ENCODE measurements around the gene SPACA9. TPM values are rescaled to one million over a fixed set of nuclear protein-coding genes. Genes with fewer than 3 reads are reported as not detected.

SPACA9 gene
- polyA plus RNA-seq, 3 donors = 0.28 to 0.95 (median 0.57) TPM

DNA sequence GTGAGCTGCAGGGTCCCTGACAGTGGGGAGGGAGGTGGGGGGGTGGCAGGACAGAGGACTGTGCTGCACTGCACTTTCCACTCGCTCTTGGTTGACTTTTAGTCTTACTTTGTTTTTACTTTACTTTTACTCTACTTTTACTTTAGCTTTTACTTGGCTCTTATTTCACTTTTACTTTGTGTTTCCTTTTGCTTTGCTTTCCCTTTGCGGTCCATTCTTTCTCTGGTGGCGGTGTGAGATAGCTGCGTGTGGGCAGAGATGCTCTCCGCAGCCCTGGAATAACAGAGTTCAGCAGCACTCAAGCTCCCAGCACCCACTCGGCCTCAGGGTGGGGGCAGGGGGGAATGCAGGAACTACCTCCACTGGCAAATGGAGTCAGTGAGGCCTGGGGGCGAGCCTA, 5.3 kb upstream of the SPACA9 start:
- Histone ChIP-seq H3K9ac (ENCODE audit: insufficient read depth, low read length, poor library complexity, severe bottlenecking) (no peak overlapping the region), H3K9me3 (replicated peaks in 1 of 2; ENCODE audit: control insufficient read depth in 1 of 2, insufficient read depth in 1 of 2, low read length in 2 of 2) (no peaks in the 10 kb centered on the region), H3K27ac (ENCODE audit: low read depth in 1 of 2, low read length in 2 of 2) (no peak overlapping the region), H3K4me3 (replicated peaks in 1 of 3; ENCODE audit: low read depth in 2 of 3, low read length in 3 of 3) (no peak overlapping the region), H2AFZ (ENCODE audit: insufficient read depth, low read depth, low read length, poor library complexity, severe bottlenecking) (no peak overlapping the region), H3K4me2 (replicated peaks; ENCODE audit: extremely low read depth, low read length, poor library complexity, severe bottlenecking) (no peak overlapping the region), H3K27me3 (ENCODE audit: control insufficient read depth in 2 of 2, insufficient read depth in 2 of 2, low read length in 2 of 2) (peaks cover 0 to 9% of the 10 kb centered on the region in 2 donors), H4K20me1 (ENCODE audit: insufficient read depth, low read length) (no peaks in the 10 kb centered on the region), H3K4me1 (ENCODE audit: control insufficient read depth in 1 of 2, insufficient read depth in 2 of 2, low read length in 2 of 2) (peaks cover 4 to 10% of the 10 kb centered on the region in 2 donors), H3K79me2 (ENCODE audit: insufficient read depth, low read length) (no peaks in the 10 kb centered on the region), H3K36me3 (replicated peaks in 1 of 2; ENCODE audit: control insufficient read depth in 1 of 2, insufficient read depth in 2 of 2, low read length in 2 of 2) (no peaks in the 10 kb centered on the region)
- H3K4me3 Mint-ChIP-seq = no peak overlapping the region
- H3K36me3 Mint-ChIP-seq = no peaks in the 10 kb centered on the region
- H3K27ac Mint-ChIP-seq = no peak overlapping the region
- 100% methylated on average over 2 of the region's 7 CpGs for WGBS (ENCODE audit: insufficient coverage)
- peaks cover 10 to 20% (median 16%) of the 10 kb centered on the region in 3 donors for H3K27me3 Mint-ChIP-seq (ENCODE audit: low read depth in 3 of 3)
- intact Hi-C loops (cut with micrococcal nuclease) = loop anchor here (5.0 to 10.0 kb wide), 2 partner anchors 209 to 791 kb away; partner anchors contain the start of gene DDX31 (in 1 of the 2)
- peaks cover 3% of the 10 kb centered on the region for H3K4me1 Mint-ChIP-seq
- TF ChIP-seq, protein P1, sequence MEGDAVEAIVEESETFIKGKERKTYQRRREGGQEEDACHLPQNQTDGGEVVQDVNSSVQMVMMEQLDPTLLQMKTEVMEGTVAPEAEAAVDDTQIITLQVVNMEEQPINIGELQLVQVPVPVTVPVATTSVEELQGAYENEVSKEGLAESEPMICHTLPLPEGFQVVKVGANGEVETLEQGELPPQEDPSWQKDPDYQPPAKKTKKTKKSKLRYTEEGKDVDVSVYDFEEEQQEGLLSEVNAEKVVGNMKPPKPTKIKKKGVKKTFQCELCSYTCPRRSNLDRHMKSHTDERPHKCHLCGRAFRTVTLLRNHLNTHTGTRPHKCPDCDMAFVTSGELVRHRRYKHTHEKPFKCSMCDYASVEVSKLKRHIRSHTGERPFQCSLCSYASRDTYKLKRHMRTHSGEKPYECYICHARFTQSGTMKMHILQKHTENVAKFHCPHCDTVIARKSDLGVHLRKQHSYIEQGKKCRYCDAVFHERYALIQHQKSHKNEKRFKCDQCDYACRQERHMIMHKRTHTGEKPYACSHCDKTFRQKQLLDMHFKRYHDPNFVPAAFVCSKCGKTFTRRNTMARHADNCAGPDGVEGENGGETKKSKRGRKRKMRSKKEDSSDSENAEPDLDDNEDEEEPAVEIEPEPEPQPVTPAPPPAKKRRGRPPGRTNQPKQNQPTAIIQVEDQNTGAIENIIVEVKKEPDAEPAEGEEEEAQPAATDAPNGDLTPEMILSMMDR (IDR thresholded peaks at IDR 0.05) = no peak
- DNase-seq = no peak
- no peaks in the 10 kb centered on the region for H3K9me3 Mint-ChIP-seq

- H3K9me3 ChIP-seq (replicated peaks in 1 of 2; ENCODE audit: control insufficient read depth in 1 of 2, insufficient read depth in 1 of 2, low read length in 2 of 2) = no peaks in the 10 kb centered on the region
- 83% methylated on average over 1 of the region's 5 CpGs for WGBS (ENCODE audit: insufficient coverage)
- Mint-ChIP-seq H3K4me1 (peaks cover 9% of the 10 kb centered on the region), H3K27me3 (ENCODE audit: low read depth in 3 of 3) (peaks cover 11 to 20% (median 16%) of the 10 kb centered on the region in 3 donors), H3K27ac (peak overlapping the region in 1 of 7 donors; percentile 5), H3K36me3 (no peaks in the 10 kb centered on the region), H3K4me3 (no peak overlapping the region), H3K9me3 (no peaks in the 10 kb centered on the region)
- H4K20me1 ChIP-seq (ENCODE audit: insufficient read depth, low read length) = no peaks in the 10 kb centered on the region
- peaks cover 0 to 9% of the 10 kb centered on the region in 2 donors for H3K27me3 ChIP-seq (ENCODE audit: control insufficient read depth in 2 of 2, insufficient read depth in 2 of 2, low read length in 2 of 2)
- H3K4me1 ChIP-seq (ENCODE audit: control insufficient read depth in 1 of 2, insufficient read depth in 2 of 2, low read length in 2 of 2) = peaks cover 8 to 17% of the 10 kb centered on the region in 2 donors
- H3K27ac ChIP-seq (ENCODE audit: low read depth in 1 of 2, low read length in 2 of 2) = no peak overlapping the region
- H3K4me2 ChIP-seq (replicated peaks; ENCODE audit: extremely low read depth, low read length, poor library complexity, severe bottlenecking) = no peak overlapping the region
- no peaks in the 10 kb centered on the region for H3K36me3 ChIP-seq (replicated peaks in 1 of 2; ENCODE audit: control insufficient read depth in 1 of 2, insufficient read depth in 2 of 2, low read length in 2 of 2)
- no peak for DNase-seq
- no peak overlapping the region for H3K4me3 ChIP-seq (replicated peaks in 1 of 3; ENCODE audit: low read depth in 2 of 3, low read length in 3 of 3)
- H3K79me2 ChIP-seq (ENCODE audit: insufficient read depth, low read length) = no peaks in the 10 kb centered on the region
- H3K9ac ChIP-seq (ENCODE audit: insufficient read depth, low read length, poor library complexity, severe bottlenecking) = no peak overlapping the region
- intact Hi-C loops (cut with micrococcal nuclease) = loop anchor here in 1 of 2 donors (5.0 to 10.0 kb wide), 2 partner anchors 210 to 793 kb away; partner anchors contain the start of gene DDX31
- H2AFZ ChIP-seq (ENCODE audit: insufficient read depth, low read depth, low read length, poor library complexity, severe bottlenecking) = no peak overlapping the region
- TF ChIP-seq, protein P1 (IDR thresholded peaks at IDR 0.05) = no peak
Measured at GRCh38 chr9:132875159-132875558, 3.5 kb upstream of the SPACA9 start.
